Measurements from ENCODE around the gene VPS13D.

Gene VPS13D

GRCh38 chr1:12406211-12407021 lies 176.6 kb downstream of the VPS13D start:
- no peak for DNase-seq

- DNase-seq = peak in 1 of 2 experiments; percentile 11
These were observed 177.5 kb downstream of the VPS13D start for GRCh38 chr1:12407050-12407961.

DNA sequence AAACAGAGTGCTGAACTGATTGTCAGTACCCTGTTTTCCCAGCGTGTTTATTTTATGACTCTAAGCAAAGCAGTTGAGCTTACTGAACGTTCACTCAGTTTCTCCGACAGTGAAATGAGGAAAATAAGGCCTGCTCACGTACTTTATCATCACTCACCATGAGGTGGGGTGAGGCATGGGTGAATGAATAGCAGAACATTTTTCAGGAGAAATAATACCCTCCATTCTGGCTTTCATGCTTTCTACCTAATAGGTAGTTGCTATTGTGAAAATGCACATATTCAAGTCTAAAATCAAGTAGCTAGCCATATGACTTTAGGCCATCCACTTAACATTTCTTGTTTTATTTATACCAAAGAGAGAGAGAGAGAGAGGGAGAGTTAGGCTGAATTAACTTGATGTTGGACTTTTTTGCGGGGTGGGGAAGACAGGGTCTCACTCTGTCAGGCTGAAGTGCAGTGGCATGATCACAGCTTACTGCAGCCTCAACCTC lies 178.2 kb downstream of the VPS13D start:
- no peak for DNase-seq

- no peak for DNase-seq
These were observed 178.8 kb downstream of the VPS13D start for GRCh38 chr1:12408662-12409061.

GRCh38 chr1:12409681-12410080 lies 179.9 kb downstream of the VPS13D start:
- DNase-seq = no peak

DNA sequence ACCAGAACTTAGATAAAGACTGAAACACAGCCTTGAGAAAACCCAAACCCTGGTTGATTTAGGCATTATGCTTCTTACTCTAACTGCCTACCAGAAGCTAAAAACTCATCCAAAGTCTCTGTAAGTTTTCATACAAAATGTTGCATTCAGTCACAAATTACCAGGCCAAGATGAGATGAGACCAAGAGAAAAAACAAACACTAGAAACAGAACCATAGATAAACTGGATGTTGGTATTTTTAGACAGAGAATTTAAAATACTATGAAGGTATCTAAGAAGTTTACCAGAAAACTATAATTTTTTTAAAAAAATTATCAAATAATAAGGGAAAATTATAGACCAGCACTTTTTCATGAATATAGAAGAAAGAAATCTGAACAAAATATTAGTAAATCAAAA lies 180.5 kb downstream of the VPS13D start:
- DNase-seq = no peak

GRCh38 chr1:12411098-12411497 lies 181.3 kb downstream of the VPS13D start:
- no peak for DNase-seq

- DNase-seq = no peak
These were observed 181.9 kb downstream of the VPS13D start for GRCh38 chr1:12411747-12412146.

DNA sequence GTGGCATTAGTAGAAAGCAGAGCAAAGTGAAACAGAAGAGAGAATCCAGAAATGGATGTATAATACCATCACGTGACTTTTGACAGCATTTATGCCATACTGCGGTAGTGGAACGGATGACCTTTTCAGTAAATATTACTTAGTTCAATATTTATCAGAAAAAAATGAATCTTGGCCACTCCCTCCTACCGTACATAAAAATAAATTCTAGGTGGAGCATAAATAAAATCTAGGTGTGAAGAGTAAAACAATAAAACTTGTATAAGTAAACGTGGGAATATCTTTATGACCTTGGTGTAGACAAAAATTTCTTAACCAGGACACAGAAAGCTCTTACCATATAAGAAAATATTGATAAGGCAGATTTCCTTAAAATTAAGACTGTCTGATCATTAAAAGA lies 182.6 kb downstream of the VPS13D start:
- DNase-seq = no peak

- DNase-seq = no peak
These were observed 184.0 kb downstream of the VPS13D start for GRCh38 chr1:12413664-12414410.

DNA sequence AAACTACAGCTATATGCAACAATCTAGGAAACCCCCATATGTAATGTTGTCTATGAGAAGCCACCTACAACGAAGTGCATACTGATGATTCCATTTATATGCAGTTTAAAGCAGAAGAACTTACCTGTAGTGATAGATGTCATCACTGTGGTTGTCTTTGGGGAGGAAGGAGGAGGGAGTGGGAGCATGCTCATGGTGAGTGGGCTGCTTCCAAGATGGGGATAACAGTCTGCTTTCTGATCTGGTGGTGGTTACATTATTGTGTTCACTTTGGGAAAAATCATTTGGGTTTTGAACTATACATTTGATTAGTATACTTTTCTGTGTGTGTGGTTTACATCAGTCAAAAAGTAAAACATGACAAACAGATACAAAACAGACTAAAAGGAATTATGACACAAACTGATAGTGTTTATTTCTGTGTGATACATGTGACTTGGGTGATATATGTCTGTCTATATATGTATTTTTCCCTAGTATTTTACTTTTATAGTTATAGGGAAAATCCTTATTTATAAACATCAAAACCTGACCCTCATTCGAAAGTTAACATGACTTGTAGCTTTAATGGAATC lies 184.7 kb downstream of the VPS13D start:
- no peak for DNase-seq

DNA sequence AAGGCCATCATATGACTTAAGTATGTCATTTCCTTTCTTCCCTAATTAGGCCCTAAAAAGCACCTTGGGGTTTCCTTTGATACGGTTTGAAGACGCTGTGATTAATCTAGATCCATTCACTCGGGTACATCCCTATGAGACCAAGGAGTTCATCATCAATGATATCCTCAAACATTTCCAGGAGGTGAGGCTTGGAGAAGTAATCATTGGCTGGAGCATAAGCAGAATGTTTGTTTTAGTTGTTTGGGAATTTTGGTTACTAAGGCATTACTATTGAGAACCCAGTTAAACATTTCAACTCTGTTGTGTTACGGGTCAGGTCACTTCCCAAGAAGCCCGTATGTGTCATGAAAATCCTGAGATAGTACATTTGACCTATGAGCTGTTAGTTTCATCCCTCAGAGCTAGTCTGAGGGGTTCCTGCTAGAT lies 185.2 kb downstream of the VPS13D start:
- no peak for DNase-seq

- DNase-seq = peak; percentile 27 to 46
These were observed 186.3 kb downstream of the VPS13D start for GRCh38 chr1:12416101-12416500.

GRCh38 chr1:12416744-12417143 lies 186.9 kb downstream of the VPS13D start:
- no peak for DNase-seq

- no peak for DNase-seq
These were observed 187.6 kb downstream of the VPS13D start for GRCh38 chr1:12417389-12417788.

GRCh38 chr1:12420171-12420570 lies 190.3 kb downstream of the VPS13D start:
- DNase-seq = peak; percentile 21 to 32

DNA sequence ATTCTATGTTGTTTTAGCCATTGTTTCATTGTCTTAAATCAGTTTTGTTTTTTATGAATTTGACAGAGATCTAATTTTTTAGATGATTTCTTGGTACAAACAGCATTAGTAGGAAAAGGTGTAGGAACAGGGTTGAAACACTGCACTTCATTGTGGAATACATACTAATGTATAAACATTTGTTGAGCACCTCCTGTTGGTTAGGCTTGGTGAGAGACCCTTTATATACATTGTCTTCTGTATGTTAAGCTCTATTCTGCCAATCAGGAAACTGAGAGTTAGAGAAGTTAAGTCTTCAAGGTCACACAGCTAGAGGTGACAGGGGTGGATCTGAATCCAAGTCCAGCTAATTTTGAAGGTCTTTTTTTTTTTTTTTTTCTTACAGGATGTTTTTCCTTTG lies 192.7 kb downstream of the VPS13D start:
- DNase-seq = no peak

DNA sequence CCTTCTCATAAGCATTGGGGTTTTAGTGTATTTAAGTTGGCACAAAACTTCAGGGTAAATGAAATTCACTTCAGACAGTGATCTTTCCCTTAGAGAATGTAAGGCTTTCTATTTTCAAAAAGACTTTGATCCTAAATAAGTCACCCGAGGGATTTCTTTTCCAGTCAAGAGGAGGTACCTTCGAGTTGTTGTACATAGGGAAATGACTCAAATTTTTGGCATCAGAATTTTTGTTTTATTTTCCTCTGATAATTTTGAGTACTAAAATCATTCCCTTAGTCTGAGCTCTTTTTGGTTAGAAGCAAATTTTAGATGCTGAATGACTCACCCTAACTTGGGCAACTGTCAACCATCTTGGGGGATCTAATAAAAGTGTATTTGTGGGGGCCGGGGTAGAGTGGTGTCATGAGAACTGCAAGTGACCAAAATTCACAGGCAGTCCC lies 194.3 kb downstream of the VPS13D start:
- DNase-seq = no peak

DNA sequence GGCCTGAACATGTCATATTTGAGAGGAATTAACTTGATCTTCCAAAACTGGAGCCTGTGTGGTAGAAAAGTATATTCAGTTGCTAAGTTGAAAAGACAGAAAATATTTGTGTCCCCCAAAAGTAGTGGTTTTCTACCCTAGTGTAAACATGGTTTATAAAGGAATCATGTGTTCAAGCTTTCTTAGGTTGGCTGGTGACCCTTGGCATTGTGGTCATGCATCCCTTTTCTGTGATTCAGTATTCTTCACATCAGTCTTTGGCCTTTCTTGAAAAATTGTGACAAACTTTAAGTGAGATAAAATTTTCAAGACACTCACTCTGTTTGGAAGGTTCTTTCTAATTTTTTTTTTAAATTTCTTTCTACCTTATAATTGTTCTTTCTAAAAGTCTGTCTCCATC lies 195.0 kb downstream of the VPS13D start:
- DNase-seq = no peak

DNA sequence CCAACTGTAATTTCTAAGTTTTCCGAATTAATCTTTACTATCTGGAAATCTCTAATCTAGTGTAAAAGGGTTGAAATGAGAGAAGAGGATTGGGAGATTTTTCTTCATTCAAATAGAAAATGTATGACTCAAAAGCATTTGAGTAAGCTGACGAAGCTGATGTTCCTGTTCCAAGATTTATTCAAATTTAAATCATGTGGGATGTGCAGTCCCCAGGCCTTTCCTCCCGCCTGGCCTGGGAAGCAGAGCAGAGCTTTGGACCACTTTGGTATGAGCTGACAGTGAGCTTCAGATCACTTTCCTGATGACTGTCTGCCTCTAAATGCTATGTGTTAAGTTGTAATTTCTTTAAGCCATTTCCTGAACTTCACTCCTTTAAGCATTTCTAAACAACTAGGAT lies 196.2 kb downstream of the VPS13D start:
- no peak for DNase-seq

DNA sequence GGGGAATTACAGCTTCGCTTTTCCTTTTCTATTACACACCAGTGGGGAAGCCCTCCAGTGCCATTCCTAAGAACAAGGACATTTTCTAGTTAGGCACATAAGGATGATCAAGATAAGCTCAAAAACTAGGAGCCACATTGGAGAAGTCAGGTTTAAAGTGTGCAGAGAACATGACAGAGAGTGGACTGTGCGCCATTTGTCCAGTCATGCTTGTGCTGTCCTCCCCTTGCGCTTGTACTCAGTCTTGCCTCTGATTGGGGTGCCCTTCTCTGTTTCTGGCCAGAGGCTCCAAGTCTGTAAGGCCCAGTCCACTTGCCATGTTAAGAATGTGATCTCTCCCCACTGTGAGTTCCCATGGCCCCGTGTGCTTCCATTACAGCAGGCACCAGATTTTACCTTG lies 198.5 kb downstream of the VPS13D start:
- DNase-seq = no peak

GRCh38 chr1:12430525-12430924 lies 200.7 kb downstream of the VPS13D start:
- DNase-seq = no peak

DNA sequence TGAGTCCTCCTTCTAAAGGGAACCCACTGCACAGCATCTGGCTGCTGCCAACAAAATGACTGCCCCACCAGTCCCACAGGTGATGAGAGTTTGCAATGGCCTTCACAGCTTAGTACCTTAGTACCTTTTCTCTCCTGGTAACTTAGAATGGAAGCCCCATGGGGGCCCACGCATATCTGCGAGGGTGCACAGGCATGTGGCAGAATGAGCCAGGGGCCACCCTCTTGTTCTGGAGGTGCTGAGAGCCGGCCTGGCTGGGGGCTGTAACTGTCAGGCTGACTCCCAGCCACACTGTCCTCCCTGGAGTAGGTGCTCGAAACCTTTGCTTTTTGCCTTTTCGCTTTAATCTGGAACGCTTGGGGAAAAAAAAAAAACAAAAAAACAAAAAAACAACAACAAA lies 203.1 kb downstream of the VPS13D start:
- no peak for DNase-seq

All from Kasumi-1 (cell line).